Mammary epithelial cell (primary cell): ENCODE measurements around the gene MYH13.

ENCODE experiments used
- EZH2 ChIP-seq: IDR thresholded peaks from 2 replicates; pipeline ENCODE4 v1.6.1; 2012; ENCODE audit warnings: low read length, inconsistent platforms, borderline replicate concordance
- TF ChIP-seq, protein P1 (sequence below), 2 donors: IDR thresholded peaks in 1 of 2; conservative IDR thresholded peaks in 1 of 2; 2 replicates each; pipeline ENCODE4 v1.5.1; 2011 to 2012; ENCODE audit warnings: inconsistent platforms in 2 of 2, low read length in 2 of 2, mild to moderate bottlenecking in 2 of 2, control low read depth in 1 of 2, low read depth in 1 of 2; ENCODE audit not compliant: insufficient read depth in 1 of 2; ENCODE audit errors: extremely low read depth in 1 of 2

DNA sequence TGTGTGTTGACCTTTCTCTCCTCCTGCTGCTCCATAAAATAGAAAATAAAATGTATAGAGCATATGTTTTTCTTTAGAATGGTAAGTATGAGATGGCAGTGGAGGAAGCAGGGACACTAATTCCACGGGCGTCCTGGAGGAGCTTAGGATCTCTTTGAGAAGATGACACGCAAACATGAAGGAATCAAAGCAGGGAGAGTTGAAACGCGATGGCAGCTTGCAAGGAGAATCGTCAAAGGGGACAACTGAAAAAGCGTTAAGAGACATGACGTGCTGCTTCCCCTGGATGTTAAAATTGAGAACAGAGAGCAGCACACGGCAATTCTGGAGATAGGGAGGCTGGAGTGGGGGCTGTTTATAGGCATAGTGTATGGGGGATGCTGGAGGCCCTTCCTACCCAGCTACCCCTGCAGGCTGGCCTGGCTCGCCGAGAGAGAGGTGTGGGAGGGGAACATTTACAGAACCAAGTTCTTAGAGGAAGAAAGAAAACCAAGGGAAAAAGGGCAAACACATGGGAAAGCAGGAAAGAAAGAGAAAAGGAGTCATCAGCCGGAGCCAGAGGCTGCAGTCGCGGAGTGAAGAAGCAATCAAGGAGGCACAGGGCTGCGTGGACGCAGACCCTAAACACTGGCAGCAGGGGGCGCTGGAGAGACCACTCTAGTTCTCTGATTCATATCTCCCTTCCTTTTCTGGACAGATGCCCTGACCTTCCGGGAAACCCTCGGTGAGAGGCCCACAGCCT lies 55.8 kb downstream of the MYH13 start:
- TF ChIP-seq, protein P1, sequence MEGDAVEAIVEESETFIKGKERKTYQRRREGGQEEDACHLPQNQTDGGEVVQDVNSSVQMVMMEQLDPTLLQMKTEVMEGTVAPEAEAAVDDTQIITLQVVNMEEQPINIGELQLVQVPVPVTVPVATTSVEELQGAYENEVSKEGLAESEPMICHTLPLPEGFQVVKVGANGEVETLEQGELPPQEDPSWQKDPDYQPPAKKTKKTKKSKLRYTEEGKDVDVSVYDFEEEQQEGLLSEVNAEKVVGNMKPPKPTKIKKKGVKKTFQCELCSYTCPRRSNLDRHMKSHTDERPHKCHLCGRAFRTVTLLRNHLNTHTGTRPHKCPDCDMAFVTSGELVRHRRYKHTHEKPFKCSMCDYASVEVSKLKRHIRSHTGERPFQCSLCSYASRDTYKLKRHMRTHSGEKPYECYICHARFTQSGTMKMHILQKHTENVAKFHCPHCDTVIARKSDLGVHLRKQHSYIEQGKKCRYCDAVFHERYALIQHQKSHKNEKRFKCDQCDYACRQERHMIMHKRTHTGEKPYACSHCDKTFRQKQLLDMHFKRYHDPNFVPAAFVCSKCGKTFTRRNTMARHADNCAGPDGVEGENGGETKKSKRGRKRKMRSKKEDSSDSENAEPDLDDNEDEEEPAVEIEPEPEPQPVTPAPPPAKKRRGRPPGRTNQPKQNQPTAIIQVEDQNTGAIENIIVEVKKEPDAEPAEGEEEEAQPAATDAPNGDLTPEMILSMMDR (conservative IDR thresholded peaks at IDR 0.05 in 1 of 2, IDR thresholded peaks at IDR 0.05 in 1 of 2; ENCODE audit: extremely low read depth in 1 of 2, insufficient read depth in 1 of 2, low read depth in 1 of 2, low read length in 2 of 2) = peak; percentile 30 to 38
- TF ChIP-seq EZH2 = no peak
